HEK293 (cell line): ENCODE results near the gene CCDC7.

ENCODE experiments used
- ZNF121 ChIP-seq: fragments of 450-650 bp; formaldehyde crosslinking; IDR thresholded peaks from 2 replicates; pipeline ENCODE4 v1.5.1; 2016; ENCODE audit warnings: missing biosample characterization, missing genetic modification characterization
- ZNF423 ChIP-seq: fragments of 450-650 bp; formaldehyde crosslinking; IDR thresholded peaks from 2 replicates; pipeline ENCODE4 v1.5.1; 2016; ENCODE audit warnings: missing biosample characterization, missing genetic modification characterization
- ZNF571 ChIP-seq: fragments of 450-650 bp; formaldehyde crosslinking; IDR thresholded peaks from 2 replicates; pipeline ENCODE4 v1.5.0; 2017; ENCODE audit warnings: missing biosample characterization, missing genetic modification characterization
- TF ChIP-seq, protein P1 (sequence below): fragments of 450-650 bp; formaldehyde crosslinking; IDR thresholded peaks from 2 replicates; pipeline ENCODE4 v1.5.1; 2016; ENCODE audit warnings: missing biosample characterization, missing genetic modification characterization, low read depth
- TF ChIP-seq, protein P2 (sequence below): fragments of 450-650 bp; formaldehyde crosslinking; IDR thresholded peaks from 2 replicates; pipeline ENCODE4 v1.5.1; 2016; ENCODE audit warnings: missing biosample characterization, missing genetic modification characterization
- TF ChIP-seq, protein P3 (sequence below): fragments of 450-650 bp; formaldehyde crosslinking; IDR thresholded peaks from 2 replicates; pipeline ENCODE4 v1.5.1; 2016; ENCODE audit warnings: missing biosample characterization, missing genetic modification characterization

DNA sequence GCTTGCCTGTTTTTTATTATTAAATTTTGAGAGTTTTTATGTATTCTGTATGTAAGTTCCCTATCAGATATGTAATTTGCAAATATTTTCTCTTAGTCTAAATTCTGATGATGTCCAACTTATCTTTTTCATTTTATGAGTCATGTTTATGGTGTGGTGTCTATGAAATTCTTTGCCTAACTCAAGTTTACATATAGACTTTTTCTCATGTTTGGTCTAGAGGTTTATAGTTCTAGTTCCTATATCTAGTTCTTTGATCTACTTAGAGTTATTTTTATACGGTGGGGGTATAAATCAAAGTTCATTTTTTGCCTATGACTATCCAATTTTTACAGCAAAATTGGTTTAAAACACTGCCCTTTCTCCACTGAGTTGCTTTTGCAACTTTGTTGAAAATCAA is 26.3 kb upstream of the CCDC7 start:
- TF ChIP-seq, protein P1, sequence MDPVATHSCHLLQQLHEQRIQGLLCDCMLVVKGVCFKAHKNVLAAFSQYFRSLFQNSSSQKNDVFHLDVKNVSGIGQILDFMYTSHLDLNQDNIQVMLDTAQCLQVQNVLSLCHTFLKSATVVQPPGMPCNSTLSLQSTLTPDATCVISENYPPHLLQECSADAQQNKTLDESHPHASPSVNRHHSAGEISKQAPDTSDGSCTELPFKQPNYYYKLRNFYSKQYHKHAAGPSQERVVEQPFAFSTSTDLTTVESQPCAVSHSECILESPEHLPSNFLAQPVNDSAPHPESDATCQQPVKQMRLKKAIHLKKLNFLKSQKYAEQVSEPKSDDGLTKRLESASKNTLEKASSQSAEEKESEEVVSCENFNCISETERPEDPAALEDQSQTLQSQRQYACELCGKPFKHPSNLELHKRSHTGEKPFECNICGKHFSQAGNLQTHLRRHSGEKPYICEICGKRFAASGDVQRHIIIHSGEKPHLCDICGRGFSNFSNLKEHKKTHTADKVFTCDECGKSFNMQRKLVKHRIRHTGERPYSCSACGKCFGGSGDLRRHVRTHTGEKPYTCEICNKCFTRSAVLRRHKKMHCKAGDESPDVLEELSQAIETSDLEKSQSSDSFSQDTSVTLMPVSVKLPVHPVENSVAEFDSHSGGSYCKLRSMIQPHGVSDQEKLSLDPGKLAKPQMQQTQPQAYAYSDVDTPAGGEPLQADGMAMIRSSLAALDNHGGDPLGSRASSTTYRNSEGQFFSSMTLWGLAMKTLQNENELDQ (tag by site-specific recombination) = no peak
- TF ChIP-seq ZNF571 (no peak), ZNF423 (tag by site-specific recombination) (no peak), ZNF121 (no peak)
- TF ChIP-seq, protein P2, sequence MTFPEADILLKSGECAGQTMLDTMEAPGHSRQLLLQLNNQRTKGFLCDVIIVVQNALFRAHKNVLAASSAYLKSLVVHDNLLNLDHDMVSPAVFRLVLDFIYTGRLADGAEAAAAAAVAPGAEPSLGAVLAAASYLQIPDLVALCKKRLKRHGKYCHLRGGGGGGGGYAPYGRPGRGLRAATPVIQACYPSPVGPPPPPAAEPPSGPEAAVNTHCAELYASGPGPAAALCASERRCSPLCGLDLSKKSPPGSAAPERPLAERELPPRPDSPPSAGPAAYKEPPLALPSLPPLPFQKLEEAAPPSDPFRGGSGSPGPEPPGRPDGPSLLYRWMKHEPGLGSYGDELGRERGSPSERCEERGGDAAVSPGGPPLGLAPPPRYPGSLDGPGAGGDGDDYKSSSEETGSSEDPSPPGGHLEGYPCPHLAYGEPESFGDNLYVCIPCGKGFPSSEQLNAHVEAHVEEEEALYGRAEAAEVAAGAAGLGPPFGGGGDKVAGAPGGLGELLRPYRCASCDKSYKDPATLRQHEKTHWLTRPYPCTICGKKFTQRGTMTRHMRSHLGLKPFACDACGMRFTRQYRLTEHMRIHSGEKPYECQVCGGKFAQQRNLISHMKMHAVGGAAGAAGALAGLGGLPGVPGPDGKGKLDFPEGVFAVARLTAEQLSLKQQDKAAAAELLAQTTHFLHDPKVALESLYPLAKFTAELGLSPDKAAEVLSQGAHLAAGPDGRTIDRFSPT (tag by site-specific recombination) = no peak
- TF ChIP-seq, protein P3, sequence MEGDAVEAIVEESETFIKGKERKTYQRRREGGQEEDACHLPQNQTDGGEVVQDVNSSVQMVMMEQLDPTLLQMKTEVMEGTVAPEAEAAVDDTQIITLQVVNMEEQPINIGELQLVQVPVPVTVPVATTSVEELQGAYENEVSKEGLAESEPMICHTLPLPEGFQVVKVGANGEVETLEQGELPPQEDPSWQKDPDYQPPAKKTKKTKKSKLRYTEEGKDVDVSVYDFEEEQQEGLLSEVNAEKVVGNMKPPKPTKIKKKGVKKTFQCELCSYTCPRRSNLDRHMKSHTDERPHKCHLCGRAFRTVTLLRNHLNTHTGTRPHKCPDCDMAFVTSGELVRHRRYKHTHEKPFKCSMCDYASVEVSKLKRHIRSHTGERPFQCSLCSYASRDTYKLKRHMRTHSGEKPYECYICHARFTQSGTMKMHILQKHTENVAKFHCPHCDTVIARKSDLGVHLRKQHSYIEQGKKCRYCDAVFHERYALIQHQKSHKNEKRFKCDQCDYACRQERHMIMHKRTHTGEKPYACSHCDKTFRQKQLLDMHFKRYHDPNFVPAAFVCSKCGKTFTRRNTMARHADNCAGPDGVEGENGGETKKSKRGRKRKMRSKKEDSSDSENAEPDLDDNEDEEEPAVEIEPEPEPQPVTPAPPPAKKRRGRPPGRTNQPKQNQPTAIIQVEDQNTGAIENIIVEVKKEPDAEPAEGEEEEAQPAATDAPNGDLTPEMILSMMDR (tag by site-specific recombination) = no peak
